Lung (tissue), 13 donors: ENCODE data around the gene ABHD12. TPM values are rescaled to one million over a fixed set of nuclear protein-coding genes. Genes with fewer than 3 reads are reported as not detected.

Experiments
- ATAC-seq: fragments of 200-7000 bp; cut with Tn5 transposase; one replicate; pipeline ENCODE4 v1.9.1; 2020; ENCODE audit warnings: moderate number of reproducible peaks; ENCODE audit not compliant: insufficient read depth, low FRiP score
- DNase-seq, 3 donors: peaks; one replicate each; pipeline ENCODE4 v3.0.0-alpha.2; 2013 to 2017
- H3K27ac ChIP-seq, 2 donors: one replicate each; pipeline ENCODE4 v1.5.1; 2013; ENCODE audit warnings: mild to moderate bottlenecking in 2 of 2, moderate library complexity in 2 of 2, control low read depth in 1 of 2, inconsistent platforms in 1 of 2, low read depth in 1 of 2, low read length in 1 of 2
- H3K27me3 ChIP-seq, 3 donors: one replicate each; pipeline ENCODE4 v1.5.1; 2013; ENCODE audit warnings: low read length in 2 of 3; ENCODE audit not compliant: control insufficient read depth in 3 of 3, insufficient read depth in 3 of 3
- H3K36me3 ChIP-seq, 4 donors: one replicate each; pipeline ENCODE4 v1.5.1; 2013; ENCODE audit warnings: low read length in 4 of 4, mild to moderate bottlenecking in 1 of 4, moderate library complexity in 1 of 4; ENCODE audit not compliant: control insufficient read depth in 4 of 4, insufficient read depth in 4 of 4
- H3K4me1 ChIP-seq, 5 donors: one replicate each; pipeline ENCODE4 v1.5.1; 2013; ENCODE audit warnings: low read length in 5 of 5, mild to moderate bottlenecking in 2 of 5, moderate library complexity in 1 of 5; ENCODE audit not compliant: control insufficient read depth in 5 of 5, insufficient read depth in 5 of 5
- H3K4me3 ChIP-seq: one replicate; pipeline ENCODE4 v1.5.1; 2013; ENCODE audit warnings: mild to moderate bottlenecking, control low read depth, moderate library complexity
- H3K9ac ChIP-seq, 2 donors: one replicate each; pipeline ENCODE4 v1.5.1; 2013; ENCODE audit warnings: low read length in 2 of 2, control low read depth in 1 of 2; ENCODE audit not compliant: insufficient read depth in 1 of 2
- H3K9me3 ChIP-seq, 4 donors: one replicate each; pipeline ENCODE4 v1.5.1; 2013; ENCODE audit warnings: low read length in 3 of 4, mild to moderate bottlenecking in 1 of 4, moderate library complexity in 1 of 4; ENCODE audit not compliant: control insufficient read depth in 4 of 4, insufficient read depth in 3 of 4
- CTCF ChIP-seq: IDR thresholded peaks from 2 replicates; pipeline ENCODE4 v1.5.1; 2012; ENCODE audit warnings: mild to moderate bottlenecking; ENCODE audit errors: control extremely low read depth, extremely low read depth
- WGBS, 2 donors: extraction: QIAGEN DNeasy Blood & Tissue Kit; methylation state at CpG; one replicate each; pipeline ENCODE4 v1.1.7; 2013; 5-methylcytosine and 5-hydroxymethylcytosine counted together
- polyA plus RNA-seq, 2 donors: library from polyadenylated mRNA; stranded (reverse); fragments of 200-250 nt; gene quantifications; one replicate each; pipeline ENCODE4 v1.2.1, GENCODE V29; 2013
- small RNA-seq: library from RNA; depleted of rRNA; stranded (forward); fragments of <200 nt; gene quantifications from one replicate; pipeline ENCODE3, GENCODE V24; 2014; ENCODE audit warnings: low replicate concordance
- total RNA-seq, 2 donors: library from RNA; depleted of rRNA in 1 of 2; stranded (reverse); fragments of >200 nt in 1 of 2; gene quantifications; one replicate each; pipeline ENCODE4 v1.2.1, GENCODE V29; 2014 to 2021
- donor health status: control.
- donor health status: control.
- donor health status: Bipolar disorder and iron deficiency.
- donor health status: healthy.
- donor health status: DM: yes; HTN: yes; CAD: no.

The ABHD12 gene
- total and polyA plus RNA-seq, 4 donors: 34.3 to 58.1 (median 44.6) TPM

- no peak overlapping the region for H3K4me3 ChIP-seq
- H3K9ac ChIP-seq: no peak overlapping the region
- no peaks in the 10 kb centered on the region for H3K27me3 ChIP-seq
- no peaks in the 10 kb centered on the region for H3K9me3 ChIP-seq
- 95 to 98% methylated on average over 9 of the region's 9 CpGs for WGBS, 2 donors
- TF ChIP-seq CTCF: no peak
- H3K4me1 ChIP-seq: peaks cover 0 to 19% (median 7%) of the 10 kb centered on the region in 5 donors
- H3K27ac ChIP-seq: peak overlapping the region in 1 of 2 donors; percentile 52
- no peak for ATAC-seq
- peaks cover 0 to 5% (median 1%) of the 10 kb centered on the region in 4 donors for H3K36me3 ChIP-seq
- no peak for DNase-seq
These were observed 139.6 kb downstream of the ABHD12 start for GRCh38 chr20:25251019-25251418.

GRCh38 chr20:25250508-25250907 lies 140.1 kb downstream of the ABHD12 start:
- DNase-seq (no peak), ATAC-seq (no peak)
- WGBS, 2 donors: 96 to 97% methylated on average over 3 of the region's 3 CpGs
- Histone ChIP-seq H3K4me3 (no peak overlapping the region), H3K9ac (no peak overlapping the region), H3K27ac (peak overlapping the region in 1 of 2 donors; percentile 96), H3K4me1 (peaks cover 0 to 19% (median 7%) of the 10 kb centered on the region in 5 donors), H3K27me3 (no peaks in the 10 kb centered on the region), H3K9me3 (no peaks in the 10 kb centered on the region), H3K36me3 (peaks cover 0 to 5% (median 1%) of the 10 kb centered on the region in 4 donors)
- TF ChIP-seq CTCF: no peak

Small RNA genes lying within 50 kb of the gene (small RNA-seq; reads per million reads assigned to genes)
- gene AL121772.2: not detected

Other genes starting within 250 kb of the ABHD12 start
- gene ENTPD6, start 195.1 kb downstream of the ABHD12 start, total RNA-seq: 10 to 100 TPM; 33.8 to 78.8 TPM
- gene ENTPD6, start 195.1 kb downstream of the ABHD12 start, polyA plus RNA-seq: 10 to 100 TPM; 52.0 to 52.5 TPM
- gene PYGB, start 142.8 kb downstream of the ABHD12 start, total RNA-seq: 10 to 100 TPM; 30.3 to 90.3 TPM
- 10 to 100 TPM; 33.0 to 61.6 TPM for gene PYGB, start 142.8 kb downstream of the ABHD12 start, polyA plus RNA-seq
- 1 to 10 TPM; 3.1 to 3.3 TPM for gene GINS1, start 16.8 kb upstream of the ABHD12 start, total RNA-seq
- gene GINS1, start 16.8 kb upstream of the ABHD12 start, polyA plus RNA-seq: 1 to 10 TPM in 1 of 2 donors, under 1 TPM in 1; 0.87 to 1.7 TPM
- gene NINL, start 194.7 kb upstream of the ABHD12 start, total RNA-seq: 10 to 100 TPM; 15.5 to 25.9 TPM
- 1 to 10 TPM; 4.5 to 8.4 TPM for gene NINL, start 194.7 kb upstream of the ABHD12 start, polyA plus RNA-seq
- gene NANP, start 233.2 kb upstream of the ABHD12 start, total RNA-seq: 1 to 10 TPM; 5.0 to 7.3 TPM
- gene NANP, start 233.2 kb upstream of the ABHD12 start, polyA plus RNA-seq: 1 to 10 TPM; 2.4 to 3.7 TPM